Measurements from ENCODE around the gene MATN1.
A peak's percentile ranks its signal among the peaks of the same experiment; 100 is the strongest.

The MATN1 gene

DNA sequence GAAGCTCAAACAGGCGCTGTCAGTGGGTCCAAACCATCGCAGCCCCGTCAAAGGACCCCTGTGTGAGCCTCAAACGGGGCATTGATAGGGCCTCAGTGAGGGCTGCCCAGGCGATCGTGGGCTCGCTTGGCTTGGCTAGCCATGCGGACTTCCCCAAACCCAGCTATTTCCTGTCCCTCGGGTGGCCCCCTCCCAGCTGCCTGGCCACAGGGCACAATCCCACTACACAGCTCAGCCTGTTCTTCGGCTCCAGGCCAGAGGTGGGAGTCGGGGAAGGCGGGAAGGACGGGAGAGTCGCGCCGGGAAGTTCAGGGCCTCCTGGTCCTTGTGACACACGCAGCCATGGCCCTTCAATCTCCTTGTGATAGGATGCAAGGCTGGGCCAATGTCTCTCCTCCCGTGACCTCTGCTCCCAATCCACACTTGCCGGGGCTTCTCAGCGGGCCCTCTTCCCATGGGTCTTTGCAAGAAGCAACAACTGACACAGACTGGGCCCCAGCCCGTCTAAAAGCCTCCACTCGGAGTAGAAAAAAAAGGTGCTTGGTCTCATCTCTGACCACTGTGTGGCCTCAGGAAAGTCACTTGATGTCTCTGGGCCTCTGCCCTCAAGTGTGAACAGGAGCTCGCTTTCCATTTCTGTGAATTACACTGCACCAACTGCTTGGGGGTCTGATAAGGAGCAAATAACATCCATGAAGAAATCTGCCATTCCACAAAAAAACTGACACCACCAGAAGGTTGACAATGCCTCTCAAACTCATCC, 7.1 kb upstream of the MATN1 start:
- DNase-seq: no peak

DNA sequence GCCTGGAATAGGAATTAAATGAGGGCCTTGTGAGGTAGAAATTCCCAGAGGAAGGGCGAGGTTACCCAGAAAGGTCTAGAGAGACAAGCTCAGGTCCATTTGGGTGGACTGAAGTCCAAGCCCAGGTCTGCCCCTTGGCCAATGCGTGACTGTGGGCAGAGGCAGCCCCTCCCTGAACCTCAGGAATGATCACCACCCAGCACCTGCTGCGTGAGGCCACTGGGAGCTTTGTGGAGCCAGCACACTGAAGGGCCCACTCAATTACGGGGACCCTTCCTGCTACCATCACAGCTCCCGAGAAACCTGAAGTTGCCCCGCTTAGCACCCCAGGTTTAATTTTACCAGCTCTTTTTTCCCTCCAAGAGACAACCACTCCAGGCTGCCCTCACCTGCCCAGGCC, 6.5 kb upstream of the MATN1 start:
- no peak for DNase-seq

DNA sequence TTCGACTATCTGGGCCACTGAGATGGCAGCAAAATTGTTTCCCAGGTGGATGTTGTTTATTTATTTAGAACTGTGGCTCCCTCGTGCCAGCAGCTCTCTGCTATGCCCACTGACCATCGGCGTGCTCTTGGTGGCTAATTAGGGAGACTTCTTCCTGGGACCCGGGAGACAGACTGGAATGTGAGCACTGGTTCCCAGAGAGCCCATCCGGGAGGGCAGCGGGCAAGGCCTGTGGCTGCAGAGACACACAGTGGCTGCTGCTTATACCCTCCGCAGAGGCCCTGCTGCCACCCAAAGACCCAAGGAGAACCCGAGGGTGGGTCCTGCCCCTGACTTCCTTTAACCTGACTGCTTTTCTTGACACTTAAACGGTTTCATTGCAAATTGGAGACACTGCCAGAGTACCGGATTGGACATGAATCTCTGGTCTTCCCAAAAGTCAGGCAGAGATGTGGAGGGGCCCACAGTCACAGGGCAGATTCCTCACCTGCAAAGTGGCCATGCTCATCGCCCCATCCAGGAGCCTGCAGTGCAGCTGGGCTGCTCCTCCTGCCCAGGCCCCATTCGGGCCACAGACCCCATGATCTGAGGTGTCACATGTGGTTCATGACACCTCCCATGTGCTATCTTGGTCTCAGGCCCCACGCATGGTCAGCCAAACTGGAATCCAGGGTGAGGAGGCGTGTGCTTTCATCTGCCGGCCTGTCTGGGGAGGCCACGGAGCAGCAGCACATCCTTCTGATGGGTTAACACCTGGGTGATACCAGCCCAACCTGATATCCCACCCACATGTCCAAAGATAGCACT, 5.7 kb upstream of the MATN1 start:
- DNase-seq: no peak

DNA sequence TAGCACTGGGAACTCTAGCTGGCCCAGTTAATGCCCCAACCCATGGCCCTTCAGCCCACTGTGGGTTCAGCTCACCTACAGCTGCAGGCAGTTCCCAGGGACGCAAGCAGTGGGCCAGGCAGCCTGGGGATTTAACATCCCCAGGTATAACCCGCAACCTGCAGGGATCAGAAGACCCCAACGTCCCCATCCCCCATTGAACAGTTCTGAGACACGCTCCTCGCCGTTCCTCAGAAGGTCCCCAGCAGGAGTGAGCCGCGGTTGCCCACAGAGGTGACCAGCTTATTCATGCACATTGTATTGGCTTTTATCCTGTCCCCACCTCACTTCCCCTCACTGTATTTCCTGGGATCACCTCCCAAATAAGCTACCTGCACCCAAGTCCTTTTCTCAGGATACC, 5.0 kb upstream of the MATN1 start:
- DNase-seq: no peak

DNA sequence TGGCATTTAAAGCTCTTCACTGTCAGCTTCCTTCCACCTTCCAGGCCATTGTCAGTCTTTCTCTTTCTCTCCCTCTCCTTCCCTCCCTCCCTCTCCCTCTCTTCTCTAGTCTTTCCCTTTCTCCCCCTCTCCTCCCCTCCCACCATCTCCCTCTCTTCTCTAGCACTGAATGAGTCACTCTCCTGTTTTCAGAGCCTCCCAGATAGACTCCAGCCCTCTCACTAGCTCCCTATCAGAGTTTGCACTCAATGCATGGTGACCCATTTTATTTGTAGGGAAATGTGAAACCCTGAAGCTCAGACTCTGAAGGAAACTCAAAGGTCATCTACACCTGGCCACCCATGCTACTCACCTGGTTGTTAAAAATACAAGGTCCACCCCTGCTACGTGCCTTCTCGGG, 4.4 kb upstream of the MATN1 start:
- peak; percentile 28 for DNase-seq

DNA sequence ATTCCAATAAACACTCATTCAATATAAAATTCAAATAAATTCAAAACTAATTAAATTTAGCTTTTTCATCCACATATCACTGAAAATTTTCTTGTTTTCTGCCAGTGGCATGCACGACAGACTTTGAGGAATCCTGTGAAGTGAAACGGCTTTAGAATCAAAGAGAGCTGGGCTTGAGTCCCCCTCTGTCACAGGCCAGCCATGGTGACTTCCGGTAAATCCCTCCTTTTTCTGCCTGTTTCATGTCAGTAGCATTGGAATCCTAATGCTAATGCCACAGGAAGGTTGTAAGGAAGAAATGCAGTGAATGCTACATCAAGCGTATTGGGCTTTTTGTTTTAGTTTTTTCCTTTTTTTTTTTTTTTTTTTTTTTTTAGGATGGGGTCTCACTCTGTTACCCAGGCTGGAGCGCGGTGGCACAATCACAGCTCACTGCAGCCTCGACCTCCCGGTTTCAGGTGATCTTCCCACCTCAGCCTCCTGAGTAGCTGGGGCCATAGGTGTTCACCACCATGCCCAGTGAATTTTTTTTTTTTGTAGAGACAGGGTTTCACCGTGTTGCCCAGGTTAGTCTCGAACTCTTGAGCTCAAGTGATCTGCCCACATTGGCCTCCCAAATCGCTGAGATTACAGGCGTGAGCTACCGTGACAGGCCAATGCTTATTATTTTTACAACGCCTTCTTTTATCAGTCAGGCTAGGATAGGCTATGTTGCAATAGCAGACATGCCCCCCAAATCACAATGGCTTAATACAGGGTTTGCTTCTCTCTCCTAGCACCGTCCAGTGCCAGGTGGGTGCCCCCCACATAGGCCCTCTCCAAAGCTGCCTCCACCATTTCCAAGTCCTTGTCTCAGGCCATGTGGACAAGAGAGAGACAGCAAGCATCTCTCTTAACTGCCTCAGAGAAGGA, 3.6 kb upstream of the MATN1 start:
- no peak for DNase-seq

DNA sequence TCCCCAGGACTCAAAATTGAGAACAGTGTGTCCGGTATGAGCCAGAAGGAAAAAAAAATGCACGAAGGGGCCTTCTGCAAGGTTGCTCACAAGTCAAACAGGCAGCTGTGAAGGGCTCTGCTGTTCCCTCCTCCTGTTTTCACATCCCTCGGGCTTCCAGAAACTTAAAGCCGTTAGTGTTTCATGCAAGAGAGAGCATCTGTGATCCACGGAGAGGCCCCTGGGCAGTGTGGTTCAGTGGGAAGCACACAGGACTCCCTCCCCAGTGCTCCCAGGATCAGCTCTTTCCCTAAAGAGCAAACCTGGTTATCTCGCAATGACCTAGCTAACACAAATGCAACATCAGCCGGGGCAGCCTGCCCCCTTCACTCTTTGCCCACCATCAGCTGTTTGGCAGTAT, 2.9 kb upstream of the MATN1 start:
- DNase-seq: no peak

DNA sequence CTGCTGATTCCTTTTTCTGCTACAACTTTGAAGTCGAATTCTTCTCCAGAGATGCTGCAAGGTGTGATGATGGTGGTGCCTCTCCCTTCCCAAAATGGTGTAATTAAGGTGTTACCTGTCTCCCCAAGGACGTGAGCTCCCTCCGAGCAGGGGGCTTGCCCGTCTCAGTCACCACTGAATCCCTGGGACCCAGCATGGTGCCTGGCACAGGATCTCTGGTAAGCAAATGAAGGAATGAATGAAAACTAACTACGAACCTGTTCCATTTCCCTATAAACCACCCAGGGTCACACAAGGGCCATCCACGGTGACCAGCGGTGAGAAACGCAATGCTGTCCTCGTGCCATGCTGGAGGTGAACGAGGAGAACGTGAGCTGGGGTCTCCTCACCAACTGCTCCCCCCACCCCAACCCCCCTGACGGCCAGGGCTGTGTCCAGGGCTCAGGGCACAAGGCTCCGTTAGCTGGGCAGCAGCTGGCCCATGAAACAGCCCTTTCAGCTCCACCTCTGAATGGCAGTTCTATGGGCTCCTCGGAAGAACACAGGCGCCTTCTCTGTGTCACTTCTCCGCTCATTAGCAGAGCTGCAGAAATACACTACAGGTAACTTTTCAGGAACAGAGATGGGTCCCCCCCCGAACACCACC, 2.2 kb upstream of the MATN1 start:
- DNase-seq: no peak

DNA sequence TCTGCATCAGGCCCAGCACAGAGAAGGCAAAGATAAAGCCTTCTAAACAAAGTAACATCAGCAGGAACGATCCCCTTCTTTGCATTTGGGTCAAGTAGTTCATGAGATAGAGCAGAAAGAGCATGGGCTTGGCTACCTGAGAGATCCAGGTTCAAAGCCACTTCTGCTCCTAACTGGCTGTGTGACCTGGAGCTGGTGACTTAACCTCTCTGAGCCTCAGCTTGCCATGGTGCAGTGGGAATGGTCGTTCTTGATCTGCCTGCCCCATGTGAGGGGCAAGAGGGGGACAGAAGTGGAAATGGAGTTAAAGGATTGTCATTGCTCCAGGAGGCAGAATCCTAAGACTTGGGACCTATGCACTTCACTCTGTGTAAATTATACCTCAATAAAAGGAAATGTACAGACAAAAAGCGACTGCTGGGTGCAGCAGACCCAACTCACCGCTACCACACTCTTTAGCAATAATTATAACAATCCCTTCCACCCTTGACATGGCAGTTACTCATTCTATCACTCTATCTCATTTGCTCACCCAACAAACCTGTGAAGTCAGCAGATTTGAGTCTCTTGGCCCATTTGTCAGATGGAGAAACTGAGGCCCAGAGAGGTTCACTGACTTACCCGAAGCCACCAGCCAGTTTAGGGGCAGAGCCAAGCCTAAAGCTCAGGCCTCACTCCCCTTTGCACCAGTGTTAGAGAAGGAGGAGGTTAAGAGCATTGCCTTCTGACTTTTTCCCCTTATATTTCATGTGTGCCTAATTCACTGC, 1.5 kb upstream of the MATN1 start:
- no peak for DNase-seq

DNA sequence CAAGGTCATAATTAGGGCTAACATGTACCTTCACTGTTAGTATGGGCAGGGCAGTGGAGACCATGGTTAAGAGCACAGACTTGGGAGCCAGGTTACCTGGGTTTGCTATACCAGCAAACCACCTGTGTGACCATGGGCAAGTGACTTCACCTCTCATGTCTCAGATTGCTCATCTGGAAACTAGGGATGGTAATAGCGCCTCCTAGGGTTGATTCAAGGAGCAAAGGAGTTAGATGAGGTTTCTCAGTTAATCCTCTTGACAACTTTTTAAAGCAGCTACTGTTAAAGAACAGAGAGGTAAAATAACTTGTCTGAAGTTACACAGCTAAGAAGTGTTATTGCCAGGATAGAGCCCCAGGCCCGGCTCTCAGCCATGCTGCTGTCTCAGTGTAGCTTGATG, 790 bp upstream of the MATN1 start:
- peak; percentile 6 for DNase-seq

DNA sequence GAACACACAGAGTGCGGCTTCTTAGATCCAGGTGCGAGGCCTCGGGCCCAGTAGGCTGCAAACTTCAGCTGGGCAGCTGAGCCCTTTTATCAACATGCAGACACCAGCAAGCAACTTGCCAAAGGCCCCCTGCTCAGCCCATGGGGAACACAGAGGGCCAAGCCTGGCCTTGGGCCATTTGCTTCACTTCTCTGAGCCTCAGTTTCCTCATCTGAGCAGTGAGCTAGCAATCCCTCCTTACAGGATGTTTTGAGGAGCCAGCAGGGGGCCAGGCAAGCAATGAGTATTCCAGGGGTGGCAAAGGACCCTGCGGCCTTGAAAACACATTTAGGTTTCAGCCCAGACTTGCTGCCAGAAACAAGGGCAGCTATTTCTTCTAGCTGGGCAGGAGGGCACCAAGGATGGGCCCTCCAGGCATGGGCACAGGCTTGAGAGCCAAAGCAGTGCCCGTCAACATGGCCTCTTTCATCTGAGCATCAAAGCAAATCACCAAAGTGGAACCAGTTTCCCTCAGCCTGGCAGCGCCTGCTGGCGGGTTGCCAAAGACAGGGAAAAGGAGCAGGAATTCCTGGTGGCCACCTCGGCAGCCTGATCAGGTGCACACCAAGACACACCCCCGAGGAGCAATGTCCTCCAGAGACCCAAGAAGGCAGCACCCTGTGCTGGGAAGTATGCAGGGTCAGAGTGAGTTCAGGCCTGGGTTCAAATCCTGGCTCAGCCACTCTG, 1.4 kb downstream of the MATN1 start:
- peak; percentile 65 for DNase-seq

DNA sequence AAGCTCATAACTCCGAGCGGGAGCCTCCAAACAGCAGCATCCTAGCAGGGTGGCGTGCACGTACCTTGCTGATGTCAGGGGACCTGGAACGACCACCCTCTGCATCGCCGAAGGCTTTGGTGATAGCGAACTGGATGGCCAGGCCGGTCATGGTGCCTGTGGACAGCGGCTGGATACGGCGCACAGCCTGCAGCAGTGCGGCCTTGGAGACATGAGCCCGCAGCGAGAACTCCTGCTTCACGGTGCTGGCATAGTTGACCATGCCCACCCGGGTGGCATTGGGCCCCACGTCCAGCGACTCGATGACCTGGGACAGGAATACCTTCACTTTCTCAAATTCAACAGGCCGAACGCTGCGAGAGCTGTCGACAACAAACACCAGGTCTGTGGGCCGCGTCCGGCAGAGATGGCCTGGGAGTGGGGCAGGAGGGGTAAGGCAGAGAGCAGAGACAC, 2.0 kb downstream of the MATN1 start:
- DNase-seq: no peak

DNA sequence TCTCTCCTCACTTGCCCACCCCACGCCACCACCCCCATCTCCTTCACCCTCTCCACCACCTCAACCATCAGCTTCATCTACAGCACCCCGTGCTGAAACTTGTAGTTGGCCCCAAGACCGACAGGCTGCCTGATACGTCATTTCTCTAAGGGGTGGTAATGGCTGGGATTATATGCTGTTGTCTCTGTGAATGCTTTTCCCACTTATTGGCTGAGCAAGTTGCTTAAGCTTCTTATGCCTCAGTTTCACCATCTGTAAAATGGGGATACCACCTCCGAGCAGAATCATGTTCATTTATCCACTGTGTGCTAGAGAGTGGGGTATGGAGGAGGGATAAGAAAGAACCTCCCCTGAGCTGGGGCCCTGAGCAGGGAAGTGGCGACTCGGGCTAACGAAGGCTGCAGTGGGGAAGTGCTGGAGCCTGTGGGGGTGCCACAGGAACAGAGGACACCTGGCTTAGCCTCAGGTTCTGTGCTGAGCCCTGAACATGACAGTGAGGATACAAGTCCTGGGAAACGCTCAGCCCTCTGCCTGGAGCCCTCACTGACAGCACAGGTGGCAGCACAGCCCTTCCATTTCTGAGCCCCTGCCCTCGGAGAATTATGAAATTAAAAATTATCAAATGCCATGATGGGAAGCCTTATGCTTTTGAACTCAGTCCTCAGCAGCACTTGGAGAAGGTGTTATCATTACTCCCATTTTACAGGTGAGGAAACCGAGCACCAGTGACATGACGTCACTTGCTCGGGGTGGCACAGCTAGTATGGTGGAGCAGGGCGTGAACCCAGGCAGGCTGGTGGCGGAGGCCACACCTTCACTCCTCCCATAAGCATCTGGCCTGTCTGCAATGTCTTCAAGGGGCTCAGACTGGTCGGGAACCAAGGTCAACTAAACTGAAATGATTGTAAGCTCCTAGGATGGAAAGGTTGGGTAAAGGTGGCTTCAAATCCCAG, 2.8 kb downstream of the MATN1 start:
- no peak for DNase-seq

DNA sequence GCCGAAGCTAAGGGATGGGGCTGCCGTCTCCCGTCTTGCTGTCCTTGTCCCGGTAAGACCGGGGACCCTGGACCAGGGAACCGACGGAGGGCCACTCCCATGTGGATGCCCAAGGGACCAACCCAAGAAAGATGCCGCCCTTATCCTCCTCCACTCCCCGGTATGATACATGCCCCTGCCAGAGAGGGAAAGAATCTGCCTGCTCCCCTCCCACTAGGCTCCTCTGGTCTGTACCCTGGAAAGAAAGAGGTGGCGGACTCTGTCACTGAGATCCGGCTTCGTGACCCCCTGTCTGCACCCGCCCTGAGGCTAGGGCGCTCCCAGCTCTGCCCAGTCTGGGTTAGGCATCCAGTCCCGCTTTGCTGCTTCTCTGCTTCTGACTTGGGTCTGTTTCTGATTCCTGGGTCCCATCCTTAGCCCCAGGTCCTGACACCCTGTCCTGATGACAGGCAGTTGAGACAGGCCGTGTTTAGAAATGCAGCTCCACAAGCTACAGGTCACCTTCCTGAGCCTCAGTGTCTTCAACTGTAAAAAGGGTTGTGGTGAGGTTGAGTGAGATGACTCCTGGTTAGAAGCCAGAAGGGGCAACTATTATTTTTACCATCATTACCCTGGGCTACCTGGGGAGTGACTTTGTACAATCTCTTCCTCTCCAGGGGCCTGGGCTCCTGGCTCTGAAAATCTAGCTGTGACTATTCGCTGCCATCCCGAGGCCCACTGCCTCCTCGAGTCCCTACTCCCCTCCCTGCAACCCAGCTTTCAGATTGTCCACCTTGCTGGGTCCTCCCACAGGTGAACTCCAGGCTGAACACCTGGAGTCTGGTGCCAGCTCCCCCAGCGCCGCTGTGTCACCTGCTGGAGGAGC, 3.7 kb downstream of the MATN1 start:
- DNase-seq: peak; percentile 70

DNA sequence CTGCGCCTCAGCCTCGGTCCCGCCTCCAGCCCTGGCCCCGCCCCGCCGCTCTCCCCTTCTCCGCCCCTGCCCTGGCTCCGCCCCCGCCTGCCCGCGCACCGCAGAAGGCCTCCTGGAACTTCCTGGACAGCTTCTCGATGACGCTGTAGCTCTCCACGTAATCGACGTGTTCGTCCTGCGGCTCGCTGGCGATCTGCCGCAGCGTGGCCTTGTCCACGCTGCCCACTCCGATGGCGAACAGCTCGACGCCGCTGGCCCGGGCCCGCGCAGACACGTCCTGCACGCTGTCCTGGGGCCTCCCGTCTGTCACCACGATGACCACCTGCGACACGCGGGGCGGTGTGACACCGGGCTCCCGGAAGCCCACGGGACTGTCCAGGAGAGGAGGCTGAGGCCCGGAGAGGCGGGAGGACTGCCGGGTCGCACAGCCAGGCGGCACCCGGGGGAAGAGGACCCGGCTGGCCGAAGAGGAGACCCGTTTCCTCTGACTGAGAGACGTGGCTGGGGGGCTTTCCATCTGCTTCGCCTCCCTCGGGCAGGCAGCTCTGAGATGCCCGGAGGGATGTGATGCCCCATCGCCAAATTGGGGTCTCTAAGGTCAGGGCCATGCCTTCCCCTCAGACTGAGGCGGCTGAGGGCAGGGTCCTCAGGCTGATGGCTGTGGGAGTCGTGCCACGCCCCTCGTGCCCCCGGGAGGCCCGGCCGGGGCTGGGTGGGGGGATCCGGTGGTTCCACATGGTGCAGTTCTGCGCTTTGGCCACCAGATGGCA, 4.6 kb downstream of the MATN1 start:
- DNase-seq: no peak

DNA sequence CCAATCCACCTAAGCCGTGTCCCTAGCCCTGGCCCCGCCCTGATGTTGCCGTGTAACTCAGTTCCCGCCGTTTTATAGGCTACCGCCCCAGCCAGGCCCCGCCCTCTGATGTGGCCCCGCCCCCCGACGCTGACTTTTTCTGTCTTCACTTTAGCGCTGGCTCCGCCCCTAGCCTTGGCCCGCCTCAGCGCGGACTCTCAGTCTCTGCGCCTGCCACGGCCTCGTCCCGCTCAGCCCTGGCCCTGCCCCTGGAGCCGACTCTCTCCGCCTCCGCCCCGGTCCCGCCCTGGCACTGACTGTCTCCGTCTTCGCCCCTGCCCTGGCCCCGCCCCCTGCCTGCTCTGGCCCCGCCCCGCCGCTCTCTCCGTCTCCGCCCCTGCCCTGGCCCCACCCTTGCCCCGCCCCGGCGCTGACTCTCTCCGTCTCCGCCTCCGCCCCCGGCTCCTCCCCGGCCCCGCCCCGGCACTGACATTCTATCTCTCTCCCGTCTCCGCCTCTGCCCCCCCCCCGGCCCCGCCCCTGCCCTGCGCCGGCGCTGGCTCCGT, 5.2 kb downstream of the MATN1 start:
- peak; percentile 98 for DNase-seq

DNA sequence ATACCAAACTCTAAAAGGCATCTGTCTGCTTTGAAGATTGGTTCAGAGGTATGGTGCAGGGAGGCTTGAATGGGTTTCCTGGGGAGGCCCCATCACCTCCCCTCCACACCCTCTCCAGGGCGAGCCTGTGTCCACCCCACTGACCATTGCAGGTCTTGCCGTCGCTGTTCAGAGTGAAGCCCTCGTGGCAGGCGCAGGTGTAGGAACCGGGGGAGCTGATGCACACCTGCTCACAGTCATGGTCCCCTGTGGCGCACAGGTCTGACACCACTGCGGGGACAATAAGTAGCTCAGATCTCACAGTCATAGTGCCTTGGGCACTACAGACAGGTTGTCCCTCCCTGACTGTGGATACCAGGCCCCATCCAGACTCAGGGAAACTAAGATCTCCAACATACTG, 6.7 kb downstream of the MATN1 start:
- no peak for DNase-seq

DNA sequence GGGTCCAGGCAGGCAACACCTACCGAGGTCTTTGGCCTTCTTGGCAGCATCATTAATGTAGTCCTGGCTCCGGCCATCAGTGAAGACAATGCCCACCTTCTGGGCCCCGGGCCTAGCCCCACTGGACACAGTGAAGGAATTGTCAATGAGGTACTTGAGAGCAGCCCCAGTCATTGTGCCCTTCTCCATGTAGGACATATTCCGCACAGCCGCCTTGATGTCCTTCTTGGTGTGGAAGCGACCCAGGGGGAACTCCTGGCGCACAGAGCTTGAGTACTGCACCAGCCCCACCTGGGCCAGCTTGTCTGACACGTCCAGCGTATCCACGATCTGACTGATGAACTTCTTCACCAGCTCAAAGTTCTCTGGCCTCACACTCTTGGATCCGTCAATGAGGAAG, 7.5 kb downstream of the MATN1 start:
- DNase-seq: no peak

Measured in NCI-H69 (cell line).